Measurements from ENCODE around the gene PDE4B. TPM values are rescaled to one million over a fixed set of nuclear protein-coding genes. Genes with fewer than 3 reads are reported as not detected.
A peak's percentile ranks its signal among the peaks of the same experiment; 100 is the strongest.

The PDE4B gene
- polyA plus RNA-seq, 1 experiment: 20.6 TPM

GRCh38 chr1:65758128-65758527 lies 34.6 kb upstream of the PDE4B start:
- DNase-seq (ENCODE audit: low read depth): no peak
- ChIA-PET CTCF (interaction anchor here (0.6 kb wide), 1 partner anchor 327 kb away, joined by 3 read pairs; no protein-coding TSS in a partner anchor), POLR2A (interaction anchor here (0.6 kb wide), 1 partner anchor 64 kb away, joined by 3 read pairs; no protein-coding TSS in a partner anchor)
- no peak overlapping the region for H3K4me3 ChIP-seq (ENCODE audit: low read depth, low read length)
- H3K27me3 ChIP-seq (ENCODE audit: control insufficient read depth, insufficient read depth, low read length): no peaks in the 10 kb centered on the region
- TF ChIP-seq CTCF (IDR thresholded peaks at IDR 0.05; ENCODE audit: insufficient read depth, low read depth, low read length): no peak
- no peaks in the 10 kb centered on the region for H3K36me3 ChIP-seq (ENCODE audit: control insufficient read depth, insufficient read depth, low read length)

GRCh38 chr1:65759516-65759915 lies 33.2 kb upstream of the PDE4B start:
- DNase-seq (ENCODE audit: low read depth): no peak
- TF ChIP-seq CTCF (IDR thresholded peaks at IDR 0.05; ENCODE audit: insufficient read depth, low read depth, low read length): no peak
- CTCF ChIA-PET: no interaction called here
- Histone ChIP-seq H3K27me3 (ENCODE audit: control insufficient read depth, insufficient read depth, low read length) (no peaks in the 10 kb centered on the region), H3K4me3 (ENCODE audit: low read depth, low read length) (no peak overlapping the region), H3K36me3 (ENCODE audit: control insufficient read depth, insufficient read depth, low read length) (no peaks in the 10 kb centered on the region)
- POLR2A ChIA-PET: no interaction called here

DNA sequence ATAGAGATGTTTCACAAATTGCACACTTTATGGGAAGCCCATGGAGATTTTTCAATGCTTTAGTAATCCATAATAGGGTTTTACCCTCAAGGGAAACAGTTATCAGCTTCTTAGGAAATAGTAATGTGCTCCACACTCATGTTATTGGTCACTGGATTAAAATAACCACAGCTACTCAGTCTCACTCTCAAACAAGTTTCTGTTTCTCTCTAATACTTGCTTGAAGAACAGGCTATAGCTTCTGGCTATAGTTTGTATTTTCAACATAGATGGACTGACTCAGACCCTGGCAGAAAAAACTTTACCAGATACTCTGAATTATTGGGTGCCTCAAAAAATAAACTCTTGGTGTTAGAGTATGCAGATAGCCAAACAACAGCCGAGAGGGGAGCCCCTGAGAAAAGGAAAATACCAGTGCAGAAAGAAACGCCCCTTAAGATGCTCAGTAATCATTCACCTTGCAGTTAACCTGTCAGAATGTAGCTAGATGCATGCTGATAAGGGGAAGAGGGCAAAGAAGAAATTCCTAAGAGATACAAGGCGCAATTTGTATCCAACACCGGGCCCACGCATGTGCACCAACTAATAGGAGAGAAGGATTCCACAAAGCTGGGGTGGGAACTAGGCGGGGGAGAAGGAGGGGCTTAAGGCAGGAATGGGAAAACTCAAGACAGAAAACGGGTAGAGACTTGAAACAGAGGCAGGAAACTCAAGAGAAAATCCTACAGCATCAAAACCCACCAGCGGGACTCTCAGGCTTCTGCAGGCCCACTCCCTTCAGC lies 30.4 kb upstream of the PDE4B start:
- ChIA-PET POLR2A (no interaction called here), CTCF (interaction anchor here (0.6 to 1.4 kb wide), 5 partner anchors 13 to 480 kb away, joined by 3 to 4 read pairs (median 3); no protein-coding TSS in a partner anchor)
- Histone ChIP-seq H3K36me3 (ENCODE audit: control insufficient read depth, insufficient read depth, low read length) (no peaks in the 10 kb centered on the region), H3K27me3 (ENCODE audit: control insufficient read depth, insufficient read depth, low read length) (no peaks in the 10 kb centered on the region), H3K4me3 (ENCODE audit: low read depth, low read length) (peak overlapping the region; percentile 10; the same call in 1 of the 2 replicates)
- TF ChIP-seq CTCF (IDR thresholded peaks at IDR 0.05; ENCODE audit: insufficient read depth, low read depth, low read length): no peak
- peak; percentile 44 for DNase-seq (ENCODE audit: low read depth)

DNA sequence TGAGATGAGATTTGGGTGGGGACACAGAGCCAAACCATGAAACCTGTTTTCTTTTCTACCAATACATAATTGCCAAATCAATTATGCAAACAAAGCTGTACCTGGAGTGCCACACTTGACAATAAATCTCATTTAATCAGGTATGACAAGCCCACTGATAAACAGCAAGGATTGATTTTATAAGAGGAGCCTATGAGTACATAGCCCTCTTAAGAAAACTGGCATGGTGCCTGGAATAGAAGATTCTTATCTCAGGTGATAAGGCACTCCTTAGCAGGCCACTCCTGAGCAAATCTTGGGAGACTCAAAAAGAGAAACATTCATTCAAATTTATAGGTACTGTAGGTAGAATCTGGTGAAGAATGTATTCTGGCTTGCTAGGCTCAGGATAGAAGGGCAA lies 28.6 kb upstream of the PDE4B start:
- TF ChIP-seq CTCF (IDR thresholded peaks at IDR 0.05; ENCODE audit: insufficient read depth, low read depth, low read length): no peak
- CTCF ChIA-PET: no interaction called here
- Histone ChIP-seq H3K27me3 (ENCODE audit: control insufficient read depth, insufficient read depth, low read length) (no peaks in the 10 kb centered on the region), H3K36me3 (ENCODE audit: control insufficient read depth, insufficient read depth, low read length) (no peaks in the 10 kb centered on the region), H3K4me3 (ENCODE audit: low read depth, low read length) (no peak overlapping the region)
- no peak for DNase-seq (ENCODE audit: low read depth)
- POLR2A ChIA-PET: no interaction called here

- Histone ChIP-seq H3K4me3 (ENCODE audit: low read depth, low read length) (no peak overlapping the region), H3K36me3 (ENCODE audit: control insufficient read depth, insufficient read depth, low read length) (no peaks in the 10 kb centered on the region), H3K27me3 (ENCODE audit: control insufficient read depth, insufficient read depth, low read length) (no peaks in the 10 kb centered on the region)
- no peak for TF ChIP-seq CTCF (IDR thresholded peaks at IDR 0.05; ENCODE audit: insufficient read depth, low read depth, low read length)
- DNase-seq (ENCODE audit: low read depth): no peak
- POLR2A ChIA-PET: no interaction called here
- CTCF ChIA-PET: no interaction called here
Observed at GRCh38 chr1:65765631-65766030, 27.1 kb upstream of the PDE4B start.
